ENCODE results near the gene FASTKD1.

GRCh38 chr2:169573160-169573973 is at the start of gene FASTKD1:
- no peak for TF ChIP-seq CTCF (IDR thresholded peaks at IDR 0.05; ENCODE audit: low read depth, low read length)
- TF ChIP-seq POLR2A (IDR thresholded peaks at IDR 0.05; ENCODE audit: extremely low read depth, insufficient read length) = peak; percentile 73
- TF ChIP-seq MYC (IDR thresholded peaks at IDR 0.05; ENCODE audit: low read depth, low read length) = peak; percentile 64; the same call in 1 of the 2 replicates

All from NB4 (cell line).